PC-3 (cell line): ENCODE measurements around the gene LTBP1. TPM values are rescaled to one million over a fixed set of nuclear protein-coding genes. Genes with fewer than 3 reads are reported as not detected.

ENCODE experiments used
- ATAC-seq: fragments of 200-7000 bp; cut with Tn5 transposase; 2 replicates; pipeline ENCODE4 v1.9.1; 2020; ENCODE audit warnings: mild to moderate bottlenecking, moderate library complexity
- BruUV-seq: library from RNA; stranded (reverse); fragments of 400-500 nt; replicated peaks from 2 replicates; lab custom pipeline; 2021; lab: Mats Ljungman, UMichigan
- CTCF ChIA-PET: fragments of 300-600 bp; sonication (Branson Sonifier 250); formaldehyde crosslinking; loops from one replicate; lab custom pipeline; 2022; ENCODE audit warnings: antibody characterized with exemption; lab: Charles Lee
- POLR2A ChIA-PET: fragments of 300-600 bp; sonication (Branson Sonifier 250); formaldehyde crosslinking; loops from one replicate; lab custom pipeline; 2022; ENCODE audit warnings: antibody characterized with exemption; ENCODE audit not compliant: unreplicated experiment; lab: Charles Lee
- DNase-seq: peaks from one replicate; pipeline ENCODE4 v3.0.0-alpha.2; 2015
- H2AFZ ChIP-seq: fragments of 300-600 bp; sonication (generic); 2 replicates; pipeline ENCODE4 v1.6.0; 2016; ENCODE audit warnings: antibody characterized with exemption, low read length
- H3F3A ChIP-seq: fragments of 300-600 bp; sonication (generic); one replicate; pipeline ENCODE4 v1.6.0; 2017; ENCODE audit warnings: antibody characterized with exemption, low read length, control low read depth, mild to moderate bottlenecking; ENCODE audit not compliant: unreplicated experiment
- H3K27ac ChIP-seq: fragments of 300-600 bp; sonication (generic); 2 replicates; pipeline ENCODE4 v1.5.1; 2016; ENCODE audit warnings: mild to moderate bottlenecking, low read length
- H3K27me3 ChIP-seq: fragments of 300-600 bp; sonication (generic); 2 replicates; pipeline ENCODE4 v1.6.1; 2016; ENCODE audit warnings: low read length, mixed read lengths
- H3K36me3 ChIP-seq: fragments of 300-600 bp; sonication (generic); 2 replicates; pipeline ENCODE4 v1.6.1; 2016; ENCODE audit warnings: low read depth, mixed run types, low read length, mixed read lengths
- H3K4me1 ChIP-seq: fragments of 300-600 bp; sonication (generic); 2 replicates; pipeline ENCODE4 v1.5.1; 2016; ENCODE audit warnings: low read length; ENCODE audit not compliant: insufficient read depth
- H3K4me2 ChIP-seq: fragments of 300-600 bp; sonication (generic); 2 replicates; pipeline ENCODE4 v1.6.0; 2016; ENCODE audit warnings: low read length
- H3K4me3 ChIP-seq: fragments of 300-600 bp; sonication (generic); 2 replicates; pipeline ENCODE4 v1.5.1; 2016; ENCODE audit warnings: mild to moderate bottlenecking, low read length, mixed read lengths
- H3K79me2 ChIP-seq: fragments of 300-600 bp; sonication (generic); 2 replicates; pipeline ENCODE4 v1.6.1; 2017; ENCODE audit warnings: low read length, mixed read lengths
- H3K9ac ChIP-seq: fragments of 300-600 bp; sonication (generic); 2 replicates; pipeline ENCODE4 v1.6.0; 2016; ENCODE audit warnings: mild to moderate bottlenecking, low read length
- H3K9me2 ChIP-seq: fragments of 300-600 bp; sonication (generic); replicated peaks from 2 replicates; pipeline ENCODE4 v1.6.1; 2016; ENCODE audit warnings: mixed run types, low read length, mixed read lengths
- H3K9me3 ChIP-seq: fragments of 300-600 bp; sonication (generic); 2 replicates; pipeline ENCODE4 v1.6.1; 2016; ENCODE audit warnings: low read length, mixed read lengths
- H4K20me1 ChIP-seq: fragments of 300-600 bp; sonication (generic); 2 replicates; pipeline ENCODE4 v1.6.1; 2016; ENCODE audit warnings: low read length, mixed read lengths
- EZH2 ChIP-seq: fragments of 300-600 bp; sonication (generic); IDR thresholded peaks from one replicate; pipeline ENCODE4 v1.6.1; 2017; ENCODE audit warnings: antibody characterized with exemption, mild to moderate bottlenecking, low read length; ENCODE audit not compliant: unreplicated experiment
- EZH2phosphoT487 ChIP-seq: fragments of 300-600 bp; sonication (generic); IDR thresholded peaks from 2 replicates; pipeline ENCODE4 v1.6.1; 2018; ENCODE audit warnings: mild to moderate bottlenecking, antibody characterized with exemption, low read length, borderline replicate concordance
- intact Hi-C: fragments of 100-400 bp; cut with micrococcal nuclease; formaldehyde crosslinking; loops from 2 replicates; pipeline ENCODE4 v1.9.0; 2023
- total RNA-seq: library from RNA; depleted of rRNA; stranded (reverse); fragments of >200 nt; gene quantifications from 2 replicates; pipeline ENCODE4 v1.2.3, GENCODE V29; 2014
- TF ChIP-seq, protein P1 (sequence below): fragments of 300-600 bp; sonication (generic); conservative IDR thresholded peaks from 2 replicates; pipeline ENCODE4 v1.5.1; 2017; ENCODE audit warnings: antibody characterized with exemption, low read depth, mild to moderate bottlenecking, low read length

The LTBP1 gene
- total RNA-seq, 1 experiment from 2014 or later = 45.9 TPM

GRCh38 chr2:33215983-33216382, 269.2 kb downstream of the LTBP1 start:
- Histone ChIP-seq H3K4me1 (peaks cover 29% of the 10 kb centered on the region), H3K9ac (no peak overlapping the region), H4K20me1 (no peaks in the 10 kb centered on the region), H3K79me2 (no peaks in the 10 kb centered on the region), H3K9me3 (no peaks in the 10 kb centered on the region), H2AFZ (no peak overlapping the region), H3K9me2 (no peaks in the 10 kb centered on the region), H3K4me3 (no peak overlapping the region), H3K36me3 (no peaks in the 10 kb centered on the region), H3K4me2 (no peak overlapping the region), H3K27ac (no peak overlapping the region), H3K27me3 (no peaks in the 10 kb centered on the region), H3F3A (no peaks in the 10 kb centered on the region)
- TF ChIP-seq, protein P1, sequence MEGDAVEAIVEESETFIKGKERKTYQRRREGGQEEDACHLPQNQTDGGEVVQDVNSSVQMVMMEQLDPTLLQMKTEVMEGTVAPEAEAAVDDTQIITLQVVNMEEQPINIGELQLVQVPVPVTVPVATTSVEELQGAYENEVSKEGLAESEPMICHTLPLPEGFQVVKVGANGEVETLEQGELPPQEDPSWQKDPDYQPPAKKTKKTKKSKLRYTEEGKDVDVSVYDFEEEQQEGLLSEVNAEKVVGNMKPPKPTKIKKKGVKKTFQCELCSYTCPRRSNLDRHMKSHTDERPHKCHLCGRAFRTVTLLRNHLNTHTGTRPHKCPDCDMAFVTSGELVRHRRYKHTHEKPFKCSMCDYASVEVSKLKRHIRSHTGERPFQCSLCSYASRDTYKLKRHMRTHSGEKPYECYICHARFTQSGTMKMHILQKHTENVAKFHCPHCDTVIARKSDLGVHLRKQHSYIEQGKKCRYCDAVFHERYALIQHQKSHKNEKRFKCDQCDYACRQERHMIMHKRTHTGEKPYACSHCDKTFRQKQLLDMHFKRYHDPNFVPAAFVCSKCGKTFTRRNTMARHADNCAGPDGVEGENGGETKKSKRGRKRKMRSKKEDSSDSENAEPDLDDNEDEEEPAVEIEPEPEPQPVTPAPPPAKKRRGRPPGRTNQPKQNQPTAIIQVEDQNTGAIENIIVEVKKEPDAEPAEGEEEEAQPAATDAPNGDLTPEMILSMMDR = no peak
- no peak for TF ChIP-seq EZH2phosphoT487
- TF ChIP-seq EZH2 = no peak
- no peak for DNase-seq
- BruUV-seq = no TSS peak
- ChIA-PET POLR2A (no interaction called here), CTCF (no interaction called here)
- no peak for ATAC-seq
- intact Hi-C loops = no loop called here

DNA sequence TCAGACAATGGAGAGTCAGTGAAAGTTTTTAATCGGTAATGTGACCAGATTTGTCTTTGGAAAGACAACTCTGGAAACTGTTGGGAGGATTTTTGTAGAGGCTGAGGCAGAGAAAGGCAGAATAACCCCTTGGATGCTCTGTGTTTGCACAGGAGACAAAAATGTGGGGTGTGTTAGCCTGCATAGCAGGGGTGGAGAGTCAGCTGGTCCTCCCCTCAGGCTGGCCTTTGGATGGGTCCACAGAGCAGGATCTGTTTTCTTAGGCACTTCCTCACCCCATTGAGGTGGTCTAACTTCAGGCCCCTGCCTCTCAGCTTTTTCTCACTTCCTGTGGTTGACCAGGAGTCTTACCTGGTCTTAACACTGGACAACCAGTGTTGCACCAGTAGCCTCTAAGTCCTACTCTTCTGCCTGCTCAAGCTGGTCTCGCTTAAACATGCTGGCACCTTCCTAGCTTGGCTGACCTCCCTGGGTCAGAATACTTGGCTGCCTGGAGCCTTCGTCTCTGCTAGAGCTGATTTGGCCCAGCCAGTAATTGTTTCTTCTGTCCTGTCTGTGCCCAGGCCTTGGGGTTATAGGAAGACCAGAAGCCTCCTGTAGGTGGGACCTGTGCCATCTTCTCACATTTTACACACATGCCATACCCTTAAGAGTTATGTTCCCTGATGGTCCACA, 269.9 kb downstream of the LTBP1 start:
- Histone ChIP-seq H3F3A (no peaks in the 10 kb centered on the region), H3K4me2 (no peak overlapping the region), H2AFZ (no peak overlapping the region), H3K27ac (no peak overlapping the region), H3K9ac (no peak overlapping the region), H3K9me3 (no peaks in the 10 kb centered on the region), H3K27me3 (no peaks in the 10 kb centered on the region), H3K9me2 (no peaks in the 10 kb centered on the region), H4K20me1 (no peaks in the 10 kb centered on the region), H3K4me1 (peaks cover 23% of the 10 kb centered on the region), H3K4me3 (no peak overlapping the region), H3K79me2 (no peaks in the 10 kb centered on the region), H3K36me3 (no peaks in the 10 kb centered on the region)
- no TSS peak for BruUV-seq
- ChIA-PET POLR2A (no interaction called here), CTCF (no interaction called here)
- intact Hi-C loops = no loop called here
- ATAC-seq (no peak), DNase-seq (no peak)
- no peak for TF ChIP-seq EZH2
- TF ChIP-seq EZH2phosphoT487 = no peak
- TF ChIP-seq, protein P1 = no peak

DNA sequence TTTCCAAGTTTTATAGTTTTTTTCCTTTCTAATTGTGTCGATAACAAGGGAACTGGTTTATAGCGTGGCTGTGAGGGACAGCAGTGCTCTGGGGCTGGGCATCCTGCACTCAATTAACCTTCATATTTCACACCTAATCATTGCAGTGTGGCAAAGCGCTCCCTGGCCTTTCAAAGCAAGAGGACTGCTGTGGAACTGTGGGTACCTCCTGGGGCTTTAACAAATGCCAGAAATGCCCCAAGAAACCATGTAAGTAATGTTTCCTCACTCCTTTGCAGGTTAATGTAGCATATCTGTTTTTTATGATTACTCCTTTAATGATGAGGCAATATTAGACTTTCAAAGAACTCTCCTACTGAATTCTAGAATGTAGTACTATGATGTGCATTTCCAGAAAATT, 270.7 kb downstream of the LTBP1 start:
- H3K27me3 ChIP-seq = no peaks in the 10 kb centered on the region
- intact Hi-C loops = no loop called here
- ChIA-PET CTCF (no interaction called here), POLR2A (no interaction called here)
- H2AFZ ChIP-seq = no peak overlapping the region
- DNase-seq (no peak), ATAC-seq (no peak)
- H3K4me3 ChIP-seq = no peak overlapping the region
- H3K9me2 ChIP-seq = no peaks in the 10 kb centered on the region
- H3K9ac ChIP-seq = no peak overlapping the region
- no peak overlapping the region for H3K4me2 ChIP-seq
- no peaks in the 10 kb centered on the region for H3K9me3 ChIP-seq
- no peaks in the 10 kb centered on the region for H3F3A ChIP-seq
- peaks cover 15% of the 10 kb centered on the region for H3K4me1 ChIP-seq
- no peak overlapping the region for H3K27ac ChIP-seq
- no peaks in the 10 kb centered on the region for H4K20me1 ChIP-seq
- BruUV-seq = no TSS peak
- TF ChIP-seq EZH2phosphoT487 = no peak
- no peak for TF ChIP-seq EZH2
- TF ChIP-seq, protein P1 = no peak
- H3K79me2 ChIP-seq = no peaks in the 10 kb centered on the region
- no peaks in the 10 kb centered on the region for H3K36me3 ChIP-seq
